ENCODE data around the gene LMX1B.

Gene LMX1B

GRCh38 chr9:126621919-126622735 is 8.4 kb downstream of the LMX1B start:
- Histone ChIP-seq H2AFZ (ENCODE audit: low read depth, low read length, severe bottlenecking) (no peak overlapping the region), H3F3A (ENCODE audit: insufficient read depth) (no peaks in the 10 kb centered on the region), H3K9ac (ENCODE audit: low read length) (no peak overlapping the region), H3K36me3 (ENCODE audit: low read length) (no peaks in the 10 kb centered on the region), H3K4me3 (ENCODE audit: insufficient read depth, low read length, poor library complexity, severe bottlenecking) (no peak overlapping the region), H3K27ac (ENCODE audit: low read depth, low read length) (no peak overlapping the region), H3K9me2 (replicated peaks; ENCODE audit: insufficient read depth, low read length) (no peaks in the 10 kb centered on the region), H3K27me3 (ENCODE audit: low read length) (no peaks in the 10 kb centered on the region), H3K9me3 (ENCODE audit: insufficient read depth, low read length) (no peaks in the 10 kb centered on the region), H3K4me2 (ENCODE audit: low read depth, low read length, poor library complexity, severe bottlenecking) (no peak overlapping the region), H3K79me2 (ENCODE audit: insufficient read depth, low read length) (no peaks in the 10 kb centered on the region), H4K20me1 (ENCODE audit: low read depth, low read length) (no peaks in the 10 kb centered on the region)
- TF ChIP-seq CTCF (IDR thresholded peaks at IDR 0.05; ENCODE audit: insufficient read depth, low read length, poor library complexity, severe bottlenecking) (no peak), EZH2phosphoT487 (conservative IDR thresholded peaks at IDR 0.05; ENCODE audit: low read length) (no peak)

- Histone ChIP-seq H3K9ac (ENCODE audit: low read length) (no peak overlapping the region), H3K36me3 (ENCODE audit: low read length) (no peaks in the 10 kb centered on the region), H3K79me2 (ENCODE audit: insufficient read depth, low read length) (no peaks in the 10 kb centered on the region), H4K20me1 (ENCODE audit: low read depth, low read length) (no peaks in the 10 kb centered on the region), H3K9me3 (ENCODE audit: insufficient read depth, low read length) (no peaks in the 10 kb centered on the region), H3F3A (ENCODE audit: insufficient read depth) (no peaks in the 10 kb centered on the region), H3K4me3 (ENCODE audit: insufficient read depth, low read length, poor library complexity, severe bottlenecking) (no peak overlapping the region), H2AFZ (ENCODE audit: low read depth, low read length, severe bottlenecking) (no peak overlapping the region), H3K27ac (ENCODE audit: low read depth, low read length) (no peak overlapping the region), H3K4me2 (ENCODE audit: low read depth, low read length, poor library complexity, severe bottlenecking) (no peak overlapping the region), H3K27me3 (ENCODE audit: low read length) (no peaks in the 10 kb centered on the region), H3K9me2 (replicated peaks; ENCODE audit: insufficient read depth, low read length) (no peaks in the 10 kb centered on the region)
- TF ChIP-seq EZH2phosphoT487 (conservative IDR thresholded peaks at IDR 0.05; ENCODE audit: low read length) = no peak
- no peak for TF ChIP-seq CTCF (IDR thresholded peaks at IDR 0.05; ENCODE audit: insufficient read depth, low read length, poor library complexity, severe bottlenecking)
Observed at GRCh38 chr9:126623314-126623666, 9.6 kb downstream of the LMX1B start.

- Histone ChIP-seq H3K9me3 (ENCODE audit: insufficient read depth, low read length) (no peaks in the 10 kb centered on the region), H3F3A (ENCODE audit: insufficient read depth) (no peaks in the 10 kb centered on the region), H3K27me3 (ENCODE audit: low read length) (no peaks in the 10 kb centered on the region), H3K27ac (ENCODE audit: low read depth, low read length) (no peak overlapping the region), H2AFZ (ENCODE audit: low read depth, low read length, severe bottlenecking) (no peak overlapping the region), H3K79me2 (ENCODE audit: insufficient read depth, low read length) (no peaks in the 10 kb centered on the region), H3K4me2 (ENCODE audit: low read depth, low read length, poor library complexity, severe bottlenecking) (no peak overlapping the region), H3K36me3 (ENCODE audit: low read length) (no peaks in the 10 kb centered on the region), H3K9ac (ENCODE audit: low read length) (no peak overlapping the region), H3K4me3 (ENCODE audit: insufficient read depth, low read length, poor library complexity, severe bottlenecking) (no peak overlapping the region), H4K20me1 (ENCODE audit: low read depth, low read length) (no peaks in the 10 kb centered on the region), H3K9me2 (replicated peaks; ENCODE audit: insufficient read depth, low read length) (no peaks in the 10 kb centered on the region)
- no peak for TF ChIP-seq EZH2phosphoT487 (conservative IDR thresholded peaks at IDR 0.05; ENCODE audit: low read length)
- TF ChIP-seq CTCF (IDR thresholded peaks at IDR 0.05; ENCODE audit: insufficient read depth, low read length, poor library complexity, severe bottlenecking) = no peak
Observed at GRCh38 chr9:126623667-126624478, 10.1 kb downstream of the LMX1B start.

Data from SU-DHL-6 (cell line).